PC-9 (cell line): ENCODE results near the gene NIPSNAP2. TPM values are rescaled to one million over a fixed set of nuclear protein-coding genes. Genes with fewer than 3 reads are reported as not detected.

Experiments
- BruUV-seq: library from RNA; stranded (reverse); fragments of 400-500 nt; replicated peaks from 2 replicates; lab custom pipeline; 2021; lab: Mats Ljungman, UMichigan
- CTCF ChIA-PET: fragments of 300-600 bp; sonication (Branson Sonifier 250); formaldehyde crosslinking; loops from one replicate; lab custom pipeline; 2022; ENCODE audit warnings: antibody characterized with exemption; lab: Charles Lee
- POLR2A ChIA-PET: fragments of 300-600 bp; sonication (Branson Sonifier 250); formaldehyde crosslinking; loops from one replicate; lab custom pipeline; 2022; ENCODE audit warnings: antibody characterized with exemption; ENCODE audit not compliant: unreplicated experiment; lab: Charles Lee
- DNase-seq, 2 experiments: peaks; one replicate each; pipeline versions ENCODE4 v3.0.0 to v3.0.0-alpha.2; 2015 to 2022; ENCODE audit warnings: mixed read lengths in 1 of 2
- H2AFZ ChIP-seq: fragments of 200-600 bp; sonication (generic); 2 replicates; pipeline ENCODE4 v1.8.1; 2017; ENCODE audit warnings: antibody characterized with exemption
- H3F3A ChIP-seq: fragments of 200-600 bp; sonication (generic); 2 replicates; pipeline ENCODE4 v1.8.1; 2017; ENCODE audit warnings: antibody characterized with exemption, mild to moderate bottlenecking, low read depth; ENCODE audit not compliant: insufficient read depth
- H3K27ac ChIP-seq: fragments of 200-600 bp; sonication (generic); 2 replicates; pipeline ENCODE4 v1.6.1; 2016; ENCODE audit warnings: mixed run types
- H3K27me3 ChIP-seq: fragments of 200-600 bp; sonication (generic); 2 replicates; pipeline ENCODE4 v1.6.1; 2016; ENCODE audit warnings: low read depth, mixed run types; ENCODE audit not compliant: insufficient read depth
- H3K36me3 ChIP-seq: fragments of 200-600 bp; sonication (generic); 2 replicates; pipeline ENCODE4 v1.6.1; 2016; ENCODE audit warnings: low read depth, mixed run types
- H3K4me1 ChIP-seq: fragments of 200-600 bp; sonication (generic); replicated peaks from 2 replicates; pipeline ENCODE4 v1.6.1; 2016; ENCODE audit warnings: mixed run types; ENCODE audit not compliant: insufficient read depth
- H3K4me2 ChIP-seq: fragments of 200-600 bp; sonication (generic); 2 replicates; pipeline ENCODE4 v1.6.1; 2017; ENCODE audit warnings: mixed run types
- H3K4me3 ChIP-seq: fragments of 200-600 bp; sonication (generic); 2 replicates; pipeline ENCODE4 v1.6.1; 2016; ENCODE audit warnings: mixed run types
- H3K79me2 ChIP-seq: fragments of 200-600 bp; sonication (generic); 2 replicates; pipeline ENCODE4 v1.6.1; 2017; ENCODE audit warnings: low read depth, mixed run types
- H3K9me2 ChIP-seq: fragments of 200-600 bp; sonication (generic); 2 replicates; pipeline ENCODE4 v1.8.1; 2017; ENCODE audit warnings: mild to moderate bottlenecking; ENCODE audit not compliant: insufficient read depth
- H3K9me3 ChIP-seq: fragments of 200-600 bp; sonication (generic); 2 replicates; pipeline ENCODE4 v1.8.1; 2016; ENCODE audit warnings: low read depth; ENCODE audit not compliant: insufficient read depth
- H4K20me1 ChIP-seq: fragments of 200-600 bp; sonication (generic); 2 replicates; pipeline ENCODE4 v1.8.1; 2017; ENCODE audit not compliant: insufficient read depth
- CTCF ChIP-seq: fragments of 200-600 bp; sonication (generic); conservative IDR thresholded peaks from 2 replicates; pipeline ENCODE4 v1.6.1; 2017; ENCODE audit warnings: mixed run types, antibody characterized with exemption, mild to moderate bottlenecking, moderate library complexity
- EZH2 ChIP-seq: fragments of 200-600 bp; sonication (generic); IDR thresholded peaks from 2 replicates; pipeline ENCODE4 v1.8.0; 2017; ENCODE audit warnings: antibody characterized with exemption, low read depth
- intact Hi-C: fragments of 100-400 bp; cut with micrococcal nuclease; formaldehyde crosslinking; loops from one replicate; pipeline ENCODE4 v1.10.0; 2022; ENCODE audit not compliant: unreplicated experiment
- total RNA-seq: library from RNA; stranded (reverse); gene quantifications from 2 replicates; pipeline ENCODE4 v1.2.3, GENCODE V29; 2021

NIPSNAP2 gene
- total RNA-seq, 1 experiment from 2014 or later: 96.1 TPM

DNA sequence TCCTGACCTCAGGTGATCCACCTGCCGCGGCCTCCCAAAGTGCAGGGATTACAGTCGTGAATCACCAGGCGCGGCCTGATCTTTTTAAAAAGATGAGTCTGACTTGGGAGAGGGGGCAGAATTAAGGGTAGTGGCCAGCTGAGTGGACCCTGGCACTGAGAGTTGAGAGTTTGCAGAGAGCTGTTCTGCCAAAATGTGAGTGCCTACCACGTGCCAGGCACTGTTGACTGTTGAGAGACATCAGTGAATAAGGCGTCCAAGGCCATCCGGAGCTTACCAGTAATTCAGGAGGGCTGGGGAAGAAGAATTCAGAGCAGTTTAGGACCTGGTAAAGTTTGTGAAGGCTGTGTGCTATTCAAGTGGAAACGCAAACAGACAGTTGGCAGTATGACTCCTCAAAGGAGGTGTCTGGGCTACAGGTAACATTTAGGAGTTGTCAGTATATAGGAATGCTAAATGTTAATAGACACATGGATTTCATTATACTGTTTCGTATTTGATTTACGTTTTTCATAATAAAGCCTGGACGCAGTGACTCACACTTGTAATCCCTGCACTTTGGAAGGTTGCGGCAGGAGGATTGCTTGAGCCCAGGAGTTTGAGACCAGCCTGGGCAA is 1.5 kb downstream of the NIPSNAP2 start:
- Histone ChIP-seq H3F3A (peaks cover 34% of the 10 kb centered on the region), H3K27me3 (no peaks in the 10 kb centered on the region), H2AFZ (no peak overlapping the region), H3K79me2 (peaks cover 55% of the 10 kb centered on the region), H3K4me1 (peaks cover 19% of the 10 kb centered on the region), H3K27ac (no peak overlapping the region), H3K9me3 (no peaks in the 10 kb centered on the region), H3K4me3 (peak overlapping the region; percentile 67; the same call in 1 of the 2 replicates), H3K9me2 (no peaks in the 10 kb centered on the region), H4K20me1 (no peaks in the 10 kb centered on the region), H3K36me3 (no peaks in the 10 kb centered on the region), H3K4me2 (peak overlapping the region; percentile 74)
- peak in 1 of 2 experiments; percentile 69 for DNase-seq
- intact Hi-C loops: loop anchor here (10.0 kb wide), 1 partner anchor 531 kb away; no protein-coding TSS in a partner anchor
- ChIA-PET CTCF (interaction anchor here (0.6 to 1.1 kb wide), 2 partner anchors 323 to 325 kb away, joined by 3 read pairs; no protein-coding TSS in a partner anchor), POLR2A (no interaction called here)
- no peak for TF ChIP-seq EZH2
- no peak for TF ChIP-seq CTCF
- BruUV-seq: TSS peak; percentile 71

DNA sequence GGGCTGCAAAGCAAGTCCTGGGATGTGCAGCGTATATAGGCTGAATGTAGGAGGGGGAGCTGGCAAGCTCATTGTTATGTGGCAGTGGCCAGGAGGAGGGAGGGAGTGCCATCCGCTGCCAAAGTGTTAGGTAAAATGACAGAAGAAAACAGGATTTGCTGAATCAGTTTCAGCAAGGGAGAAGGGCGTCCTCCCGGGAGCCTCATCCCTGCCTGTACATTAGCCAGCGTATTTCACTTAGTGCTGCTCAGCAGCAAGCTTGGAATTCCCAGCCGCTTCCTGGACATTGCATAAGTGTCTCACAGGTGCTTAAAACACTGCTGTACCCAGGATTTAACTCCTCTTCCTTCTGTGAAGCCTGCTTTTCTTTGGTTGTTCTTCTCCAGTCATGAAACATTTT is 2.5 kb downstream of the NIPSNAP2 start:
- DNase-seq: no peak
- Histone ChIP-seq H3K9me2 (no peaks in the 10 kb centered on the region), H3K79me2 (peaks cover 64% of the 10 kb centered on the region), H3F3A (peaks cover 34% of the 10 kb centered on the region), H3K27me3 (no peaks in the 10 kb centered on the region), H3K9me3 (no peaks in the 10 kb centered on the region), H3K4me1 (peaks cover 19% of the 10 kb centered on the region), H4K20me1 (0 out of 2 replicates have a peak, but pooled peaks cover under 1% of the 10 kb centered on the region), H3K27ac (no peak overlapping the region), H3K4me3 (no peak overlapping the region), H3K4me2 (no peak overlapping the region), H2AFZ (no peak overlapping the region), H3K36me3 (no peaks in the 10 kb centered on the region)
- no peak for TF ChIP-seq CTCF
- TF ChIP-seq EZH2: no peak
- ChIA-PET CTCF (interaction anchor here (1.1 kb wide), 1 partner anchor 326 kb away, joined by 3 read pairs; no protein-coding TSS in a partner anchor), POLR2A (interaction anchor here (0.6 to 0.7 kb wide), 2 partner anchors 48 to 85 kb away, joined by 3 to 5 read pairs; partner anchors contain the start of genes CCT6A and PSPH)
- no TSS peak for BruUV-seq
- intact Hi-C loops: loop anchor here (10.0 kb wide), 1 partner anchor 532 kb away; no protein-coding TSS in a partner anchor

- no peak overlapping the region for H2AFZ ChIP-seq
- H3K27me3 ChIP-seq: no peaks in the 10 kb centered on the region
- BruUV-seq: no TSS peak
- DNase-seq: no peak
- peaks cover 71% of the 10 kb centered on the region for H3K79me2 ChIP-seq
- no peaks in the 10 kb centered on the region for H3K9me2 ChIP-seq
- H3K4me2 ChIP-seq: no peak overlapping the region
- peaks cover 9% of the 10 kb centered on the region; the same call in 1 of the 2 replicates for H3K4me1 ChIP-seq
- peaks cover 28% of the 10 kb centered on the region for H3F3A ChIP-seq
- H3K27ac ChIP-seq: no peak overlapping the region
- peaks cover 13% of the 10 kb centered on the region for H4K20me1 ChIP-seq
- no peak overlapping the region for H3K4me3 ChIP-seq
- POLR2A ChIA-PET: interaction anchor here (0.5 kb wide), 1 partner anchor 105 kb away, joined by 3 read pairs; no protein-coding TSS in a partner anchor
- H3K9me3 ChIP-seq: no peaks in the 10 kb centered on the region
- no peaks in the 10 kb centered on the region for H3K36me3 ChIP-seq
- TF ChIP-seq CTCF (no peak), EZH2 (no peak)
- intact Hi-C loops: loop anchor here (10.0 kb wide), 1 partner anchor 535 kb away; no protein-coding TSS in a partner anchor
- CTCF ChIA-PET: no interaction called here
Measured at GRCh38 chr7:55969391-55969790, 5.0 kb downstream of the NIPSNAP2 start.
